Measurements from ENCODE around the gene HAND1.
A peak's percentile ranks its signal among the peaks of the same experiment; 100 is the strongest.

Gene HAND1

DNA sequence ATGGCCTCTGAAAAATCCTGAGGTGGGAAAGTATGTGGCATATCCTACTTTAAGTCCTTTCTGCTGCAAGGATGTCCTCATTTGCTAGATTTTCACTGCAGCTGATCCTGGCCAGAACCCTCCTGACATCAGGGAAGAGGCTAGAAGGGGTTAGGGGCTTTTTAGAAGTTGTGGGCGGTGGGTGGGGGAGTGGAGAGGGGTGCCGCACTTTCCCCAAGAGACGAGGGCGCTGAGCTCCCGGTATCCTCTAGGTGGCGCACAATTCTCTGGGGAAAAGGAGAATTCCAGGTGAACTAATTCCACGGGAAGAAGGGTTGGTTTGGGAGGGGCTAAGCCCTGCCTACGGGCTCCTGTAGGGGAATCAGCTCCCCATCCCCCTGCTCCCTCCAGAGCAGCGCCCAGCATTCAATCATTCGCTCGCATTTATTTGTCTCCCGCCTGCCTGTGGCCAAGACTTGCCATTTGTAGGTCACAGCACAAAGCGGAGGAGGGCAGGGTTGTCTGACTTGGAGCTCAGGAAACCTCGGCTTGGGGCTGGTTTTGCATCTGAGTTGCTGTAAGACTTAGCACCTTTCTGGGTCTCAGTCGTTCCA is 42.9 kb upstream of the HAND1 start:
- Histone ChIP-seq H2BK120ac (ENCODE audit: low read depth, low read length) (no peak overlapping the region), H3K36me3 (replicated peaks in 1 of 2; ENCODE audit: control insufficient read depth in 2 of 2, insufficient read depth in 2 of 2, low read length in 2 of 2) (no peaks in the 10 kb centered on the region), H2BK12ac (ENCODE audit: low read length) (no peak overlapping the region), H3K4me3 (ENCODE audit: low read length in 2 of 2) (peak overlapping the region in 1 of 2 donors; percentile 15), H3K4ac (ENCODE audit: low read length) (no peak overlapping the region), H3K9ac (ENCODE audit: low read depth, low read length, poor library complexity) (no peak overlapping the region), H3K23ac (ENCODE audit: low read depth, low read length, poor library complexity) (no peak overlapping the region), H2AK5ac (ENCODE audit: low read depth, low read length) (no peak overlapping the region), H2AFZ (ENCODE audit: low read length) (no peak overlapping the region), H2BK15ac (ENCODE audit: low read length) (no peak overlapping the region), H3K18ac (ENCODE audit: low read length) (no peak overlapping the region), H3K4me1 (ENCODE audit: control insufficient read depth in 2 of 2, insufficient read depth in 1 of 2, low read depth in 1 of 2, low read length in 2 of 2) (peaks cover 0 to 8% of the 10 kb centered on the region in 2 donors), H3K27me3 (ENCODE audit: control insufficient read depth in 3 of 3, insufficient read depth in 3 of 3, low read depth in 1 of 3, low read length in 3 of 3) (peaks cover 0 to 51% (median 2%) of the 10 kb centered on the region in 3 experiments), H3K14ac (ENCODE audit: low read length) (no peak overlapping the region), H4K8ac (ENCODE audit: low read depth, low read length) (no peak overlapping the region), H2BK5ac (ENCODE audit: low read length) (no peak overlapping the region), H3K27ac (replicated peaks; ENCODE audit: low read length) (no peak overlapping the region), H3K4me2 (ENCODE audit: insufficient read depth, low read length, poor library complexity, severe bottlenecking) (peak overlapping the region; percentile 23), H3K9me3 (replicated peaks in 1 of 2; ENCODE audit: control insufficient read depth in 2 of 2, insufficient read depth in 1 of 2, low read depth in 1 of 2, low read length in 2 of 2) (no peaks in the 10 kb centered on the region), H4K91ac (ENCODE audit: low read depth, low read length, poor library complexity) (no peak overlapping the region), H3K79me1 (ENCODE audit: low read depth, low read length) (peaks cover 2% of the 10 kb centered on the region)
- DNase-seq (ENCODE audit: low spot score), result peak; percentile 66
- no CpG with 5 or more reads among the region's 15 CpGs for whole genome bisulfite sequencing, 2 donors (ENCODE audit: extremely low coverage in 2 of 2, insufficient read length in 2 of 2, insufficient replicate concordance in 1 of 2)

DNA sequence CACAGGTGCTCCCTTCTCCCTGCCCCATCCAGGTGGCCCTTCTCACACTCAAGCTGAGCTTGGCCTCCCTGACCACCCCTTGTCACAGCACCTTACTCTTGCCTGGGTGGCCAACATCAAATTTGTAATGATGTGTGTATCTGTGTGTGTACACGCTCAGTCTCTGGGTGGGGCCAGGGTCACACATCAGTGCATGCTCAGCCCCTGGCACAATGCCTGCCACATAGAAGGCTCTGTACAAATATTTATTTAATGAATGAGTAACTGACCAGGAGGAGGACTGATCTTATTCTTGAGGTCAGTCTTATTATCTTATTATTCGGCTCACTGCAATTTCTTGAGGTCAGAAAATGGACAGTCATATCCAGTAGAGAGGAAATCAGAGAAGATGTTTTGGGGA is 41.3 kb upstream of the HAND1 start:
- H3K18ac ChIP-seq (ENCODE audit: low read length), result peak overlapping the region; percentile 53
- no peak overlapping the region for H3K4me2 ChIP-seq (ENCODE audit: insufficient read depth, low read length, poor library complexity, severe bottlenecking)
- no peak overlapping the region for H2BK120ac ChIP-seq (ENCODE audit: low read depth, low read length)
- no peak overlapping the region for H3K27ac ChIP-seq (replicated peaks; ENCODE audit: low read length)
- no peak overlapping the region for H3K23ac ChIP-seq (ENCODE audit: low read depth, low read length, poor library complexity)
- peak overlapping the region; percentile 32 for H2BK12ac ChIP-seq (ENCODE audit: low read length)
- H4K8ac ChIP-seq (ENCODE audit: low read depth, low read length), result no peak overlapping the region
- H3K4me3 ChIP-seq (ENCODE audit: low read length in 2 of 2), result no peak overlapping the region
- H2AFZ ChIP-seq (ENCODE audit: low read length), result no peak overlapping the region
- no peak overlapping the region for H2AK5ac ChIP-seq (ENCODE audit: low read depth, low read length)
- no peak overlapping the region for H4K91ac ChIP-seq (ENCODE audit: low read depth, low read length, poor library complexity)
- no CpG with 5 or more reads among the region's 2 CpGs for WGBS, 2 donors (ENCODE audit: extremely low coverage in 2 of 2, insufficient read length in 2 of 2, insufficient replicate concordance in 1 of 2)
- H2BK15ac ChIP-seq (ENCODE audit: low read length), result no peak overlapping the region
- no peak for DNase-seq (ENCODE audit: low spot score)
- H3K36me3 ChIP-seq (replicated peaks in 1 of 2; ENCODE audit: control insufficient read depth in 2 of 2, insufficient read depth in 2 of 2, low read length in 2 of 2), result no peaks in the 10 kb centered on the region
- no peaks in the 10 kb centered on the region for H3K9me3 ChIP-seq (replicated peaks in 1 of 2; ENCODE audit: control insufficient read depth in 2 of 2, insufficient read depth in 1 of 2, low read depth in 1 of 2, low read length in 2 of 2)
- no peak overlapping the region for H3K4ac ChIP-seq (ENCODE audit: low read length)
- peaks cover 2% of the 10 kb centered on the region for H3K79me1 ChIP-seq (ENCODE audit: low read depth, low read length)
- no peak overlapping the region for H2BK5ac ChIP-seq (ENCODE audit: low read length)
- H3K27me3 ChIP-seq (ENCODE audit: control insufficient read depth in 3 of 3, insufficient read depth in 3 of 3, low read depth in 1 of 3, low read length in 3 of 3), result peaks cover 0 to 57% (median 2%) of the 10 kb centered on the region in 3 experiments
- peak overlapping the region; percentile 24 for H3K9ac ChIP-seq (ENCODE audit: low read depth, low read length, poor library complexity)
- H3K4me1 ChIP-seq (ENCODE audit: control insufficient read depth in 2 of 2, insufficient read depth in 1 of 2, low read depth in 1 of 2, low read length in 2 of 2), result peaks cover 0 to 8% of the 10 kb centered on the region in 2 donors
- no peak overlapping the region for H3K14ac ChIP-seq (ENCODE audit: low read length)

DNA sequence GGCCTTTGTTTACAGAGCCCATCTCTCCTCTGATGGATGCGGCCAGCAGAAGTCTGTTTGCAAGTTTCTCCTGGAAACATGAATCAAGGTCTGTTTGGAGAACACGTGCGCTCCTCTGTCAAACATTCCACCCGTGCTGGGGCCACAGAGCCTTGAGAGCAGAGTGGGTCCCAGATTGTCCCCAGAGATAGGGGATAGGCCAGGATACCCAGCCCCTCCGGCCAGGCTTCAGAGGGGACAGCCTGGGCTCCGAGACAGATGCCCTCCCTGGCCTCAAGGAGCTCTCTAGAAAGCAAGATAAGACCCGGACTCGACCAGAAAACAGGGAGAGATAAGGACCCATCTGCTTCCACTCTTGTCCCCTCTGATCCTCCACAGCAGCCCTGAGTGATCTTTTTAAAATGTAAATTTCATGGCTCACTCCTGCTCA is 40.4 kb upstream of the HAND1 start:
- H2BK15ac ChIP-seq (ENCODE audit: low read length), result peak overlapping the region; percentile 18
- H3K79me1 ChIP-seq (ENCODE audit: low read depth, low read length), result peaks cover 2% of the 10 kb centered on the region
- H3K4me1 ChIP-seq (ENCODE audit: control insufficient read depth in 2 of 2, insufficient read depth in 1 of 2, low read depth in 1 of 2, low read length in 2 of 2), result peaks cover 0 to 8% of the 10 kb centered on the region in 2 donors
- no peak overlapping the region for H3K27ac ChIP-seq (replicated peaks; ENCODE audit: low read length)
- no peak overlapping the region for H2BK5ac ChIP-seq (ENCODE audit: low read length)
- no peak for DNase-seq (ENCODE audit: low spot score)
- peaks cover 0 to 62% (median 2%) of the 10 kb centered on the region in 3 experiments for H3K27me3 ChIP-seq (ENCODE audit: control insufficient read depth in 3 of 3, insufficient read depth in 3 of 3, low read depth in 1 of 3, low read length in 3 of 3)
- H3K18ac ChIP-seq (ENCODE audit: low read length), result peak overlapping the region; percentile 46
- H3K14ac ChIP-seq (ENCODE audit: low read length), result no peak overlapping the region
- no peaks in the 10 kb centered on the region for H3K36me3 ChIP-seq (replicated peaks in 1 of 2; ENCODE audit: control insufficient read depth in 2 of 2, insufficient read depth in 2 of 2, low read length in 2 of 2)
- no peak overlapping the region for H4K8ac ChIP-seq (ENCODE audit: low read depth, low read length)
- H3K4ac ChIP-seq (ENCODE audit: low read length), result no peak overlapping the region
- H2AFZ ChIP-seq (ENCODE audit: low read length), result no peak overlapping the region
- H3K23ac ChIP-seq (ENCODE audit: low read depth, low read length, poor library complexity), result no peak overlapping the region
- WGBS, 2 donors (ENCODE audit: extremely low coverage in 2 of 2, insufficient read length in 2 of 2, insufficient replicate concordance in 1 of 2), result no CpG with 5 or more reads among the region's 8 CpGs
- no peak overlapping the region for H2BK12ac ChIP-seq (ENCODE audit: low read length)
- H3K9ac ChIP-seq (ENCODE audit: low read depth, low read length, poor library complexity), result no peak overlapping the region
- H3K4me2 ChIP-seq (ENCODE audit: insufficient read depth, low read length, poor library complexity, severe bottlenecking), result no peak overlapping the region
- no peaks in the 10 kb centered on the region for H3K9me3 ChIP-seq (replicated peaks in 1 of 2; ENCODE audit: control insufficient read depth in 2 of 2, insufficient read depth in 1 of 2, low read depth in 1 of 2, low read length in 2 of 2)
- no peak overlapping the region for H2BK120ac ChIP-seq (ENCODE audit: low read depth, low read length)
- no peak overlapping the region for H4K91ac ChIP-seq (ENCODE audit: low read depth, low read length, poor library complexity)
- H3K4me3 ChIP-seq (ENCODE audit: low read length in 2 of 2), result no peak overlapping the region
- H2AK5ac ChIP-seq (ENCODE audit: low read depth, low read length), result no peak overlapping the region

DNA sequence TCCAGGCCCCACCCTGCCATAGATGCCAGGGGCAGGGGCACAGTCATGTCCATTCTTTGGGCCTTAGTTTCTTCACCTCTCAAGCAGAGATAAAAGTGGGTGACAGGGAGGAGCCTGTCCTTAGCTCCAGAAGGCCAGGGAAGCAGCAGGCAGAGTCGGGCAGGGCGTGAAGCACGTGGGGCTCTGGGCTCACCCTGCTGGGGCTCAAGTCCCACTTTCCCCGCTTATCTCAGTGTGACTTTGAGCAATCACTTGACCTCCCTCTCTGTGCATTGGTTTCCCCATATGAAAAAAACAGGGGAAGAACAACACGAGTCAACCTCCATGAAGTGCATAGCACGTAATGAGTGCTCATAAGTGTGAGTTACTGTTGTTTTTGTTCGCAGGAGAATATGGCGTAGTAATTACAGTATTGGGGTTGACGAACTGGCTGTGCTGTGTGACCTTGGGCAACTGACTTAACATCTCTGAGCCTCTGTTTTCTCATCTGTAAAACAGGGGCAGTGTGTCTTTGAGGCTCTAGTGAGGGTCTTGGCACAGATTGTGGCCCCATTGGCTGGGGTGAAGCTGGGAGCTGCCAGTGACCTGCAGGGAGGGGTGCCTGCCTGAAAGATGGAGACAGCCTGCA is 39.9 kb upstream of the HAND1 start:
- Histone ChIP-seq H3K36me3 (replicated peaks in 1 of 2; ENCODE audit: control insufficient read depth in 2 of 2, insufficient read depth in 2 of 2, low read length in 2 of 2) (no peaks in the 10 kb centered on the region), H3K27me3 (ENCODE audit: control insufficient read depth in 3 of 3, insufficient read depth in 3 of 3, low read depth in 1 of 3, low read length in 3 of 3) (peaks cover 0 to 58% (median 2%) of the 10 kb centered on the region in 3 experiments), H2BK12ac (ENCODE audit: low read length) (no peak overlapping the region), H4K8ac (ENCODE audit: low read depth, low read length) (no peak overlapping the region), H3K18ac (ENCODE audit: low read length) (no peak overlapping the region), H3K4me3 (ENCODE audit: low read length in 2 of 2) (no peak overlapping the region), H3K79me1 (ENCODE audit: low read depth, low read length) (peaks cover 2% of the 10 kb centered on the region), H3K27ac (replicated peaks; ENCODE audit: low read length) (no peak overlapping the region), H2AK5ac (ENCODE audit: low read depth, low read length) (no peak overlapping the region), H2BK15ac (ENCODE audit: low read length) (no peak overlapping the region), H3K4me1 (ENCODE audit: control insufficient read depth in 2 of 2, insufficient read depth in 1 of 2, low read depth in 1 of 2, low read length in 2 of 2) (peaks cover 0 to 8% of the 10 kb centered on the region in 2 donors), H3K4me2 (ENCODE audit: insufficient read depth, low read length, poor library complexity, severe bottlenecking) (no peak overlapping the region), H3K4ac (ENCODE audit: low read length) (no peak overlapping the region), H2AFZ (ENCODE audit: low read length) (no peak overlapping the region), H3K14ac (ENCODE audit: low read length) (no peak overlapping the region), H4K91ac (ENCODE audit: low read depth, low read length, poor library complexity) (no peak overlapping the region), H2BK120ac (ENCODE audit: low read depth, low read length) (no peak overlapping the region), H2BK5ac (ENCODE audit: low read length) (no peak overlapping the region), H3K23ac (ENCODE audit: low read depth, low read length, poor library complexity) (no peak overlapping the region), H3K9ac (ENCODE audit: low read depth, low read length, poor library complexity) (no peak overlapping the region), H3K9me3 (replicated peaks in 1 of 2; ENCODE audit: control insufficient read depth in 2 of 2, insufficient read depth in 1 of 2, low read depth in 1 of 2, low read length in 2 of 2) (no peaks in the 10 kb centered on the region)
- no CpG with 5 or more reads among the region's 9 CpGs for WGBS, 2 donors (ENCODE audit: extremely low coverage in 2 of 2, insufficient read length in 2 of 2, insufficient replicate concordance in 1 of 2)
- DNase-seq (ENCODE audit: low spot score), result no peak

Data from neuronal stem cell (in vitro differentiated cells).